K562 (cell line): ENCODE results near the gene AP2S1. TPM values are rescaled to one million over a fixed set of nuclear protein-coding genes. Genes with fewer than 3 reads are reported as not detected.

Experiments
- CLOCK ChIP-seq: fragments of 250-450 bp; sonication (Bioruptor Pico); IDR thresholded peaks from 2 replicates; pipeline ENCODE4 v1.4.0; 2020; ENCODE audit warnings: mild to moderate bottlenecking, moderate library complexity, borderline replicate concordance
- HMGN3 ChIP-seq: IDR thresholded peaks from 2 replicates; pipeline ENCODE4 v1.6.1; 2011; ENCODE audit warnings: borderline replicate concordance, low read depth, mild to moderate bottlenecking, mixed read lengths, low read length; ENCODE audit not compliant: insufficient read length; ENCODE audit errors: extremely low read depth
- ILK ChIP-seq: fragments of 450-650 bp; IDR thresholded peaks from 2 replicates; pipeline ENCODE4 v1.6.1; 2016; ENCODE audit warnings: missing genetic modification characterization, low read depth, mild to moderate bottlenecking, missing compliant biosample characterization, moderate library complexity, borderline replicate concordance
- IRF9 ChIP-seq: fragments of 450-650 bp; IDR thresholded peaks from 2 replicates; pipeline ENCODE4 v1.6.1; 2016; ENCODE audit warnings: missing biosample characterization, missing genetic modification characterization
- MCM3 ChIP-seq: fragments of 450-650 bp; IDR thresholded peaks from 2 replicates; pipeline ENCODE4 v1.6.1; 2016
- MCM7 ChIP-seq, 2 experiments: fragments of 450-650 bp; IDR thresholded peaks; 2 replicates each; pipeline ENCODE4 v1.6.1; 2016 to 2018
- MEF2D ChIP-seq: conservative IDR thresholded peaks from 2 replicates; pipeline ENCODE4 v1.6.1; 2016; ENCODE audit warnings: low read depth, missing genetic modification characterization, missing compliant biosample characterization
- MTA2 ChIP-seq: fragments of 450-650 bp; IDR thresholded peaks from 2 replicates; pipeline ENCODE4 v1.6.1; 2016; ENCODE audit warnings: low read depth
- MYBL2 ChIP-seq, 2 experiments: fragments of 450-650 bp in 1 of 2; sonication (generic) in 1 of 2; formaldehyde crosslinking in 1 of 2; IDR thresholded peaks; 2 replicates each; pipeline versions ENCODE4 v1.6.1 to v1.8.1; 2017 to 2022; ENCODE audit warnings: borderline replicate concordance in 1 of 2, inconsistent platforms in 1 of 2, low read depth in 1 of 2, mild to moderate bottlenecking in 1 of 2, missing genetic modification reagents in 1 of 2, moderate library complexity in 1 of 2
- NFIC ChIP-seq: fragments of 450-650 bp; IDR thresholded peaks from 2 replicates; pipeline ENCODE4 v1.6.1; 2017; ENCODE audit warnings: mild to moderate bottlenecking, inconsistent platforms
- POLR2B ChIP-seq: fragments of 450-650 bp; IDR thresholded peaks from 2 replicates; pipeline ENCODE4 v1.6.1; 2018; ENCODE audit warnings: low read depth; ENCODE audit not compliant: partially characterized antibody
- POLR2G ChIP-seq: fragments of 200-400 bp; formaldehyde crosslinking; IDR thresholded peaks from 2 replicates; pipeline ENCODE4 v1.6.1; 2017; ENCODE audit warnings: low read depth, mild to moderate bottlenecking, antibody characterized with exemption, low read length, moderate library complexity
- RBBP5 ChIP-seq: fragments of 200-600 bp; sonication (generic); IDR thresholded peaks from 2 replicates; pipeline ENCODE4 v1.6.1; 2012; ENCODE audit warnings: borderline replicate concordance, mild to moderate bottlenecking, low read length, control low read depth, inconsistent platforms; ENCODE audit not compliant: insufficient read depth, poor library complexity, severe bottlenecking
- SRSF1 ChIP-seq: fragments of 200-400 bp; formaldehyde crosslinking; IDR thresholded peaks from 2 replicates; pipeline ENCODE4 v1.6.1; 2017; ENCODE audit warnings: mild to moderate bottlenecking, low read depth, low read length, moderate library complexity
- TFE3 ChIP-seq: fragments of 450-650 bp; formaldehyde crosslinking; IDR thresholded peaks from 2 replicates; pipeline ENCODE4 v1.4.0; 2020; ENCODE audit warnings: mild to moderate bottlenecking, mixed read lengths
- THRAP3 ChIP-seq: fragments of 450-650 bp; IDR thresholded peaks from 2 replicates; pipeline ENCODE4 v1.6.1; 2016; ENCODE audit warnings: mild to moderate bottlenecking, inconsistent platforms, borderline replicate concordance
- ZBTB1 ChIP-seq: sonication (generic); formaldehyde crosslinking; IDR thresholded peaks from 2 replicates; pipeline ENCODE4 v1.8.1; 2023; ENCODE audit warnings: missing genetic modification reagents, low read depth, mild to moderate bottlenecking, borderline replicate concordance
- ZNF124 ChIP-seq: sonication (generic); formaldehyde crosslinking; IDR thresholded peaks from 2 replicates; pipeline ENCODE4 v1.8.1; 2022; ENCODE audit warnings: missing genetic modification reagents
- ZNF239 ChIP-seq: fragments of 250-450 bp; sonication (Bioruptor Pico); IDR thresholded peaks from 2 replicates; pipeline ENCODE4 v1.4.0; 2020; ENCODE audit warnings: mild to moderate bottlenecking
- ZNF384 ChIP-seq: IDR thresholded peaks from 2 replicates; pipeline ENCODE4 v1.6.1; 2012; ENCODE audit warnings: low read depth, low read length, improper control_type of control experiment
- ZNF717 ChIP-seq: fragments of 250-450 bp; sonication (Bioruptor Pico); IDR thresholded peaks from 2 replicates; pipeline ENCODE4 v1.5.0; 2021
- ZNF785 ChIP-seq: fragments of 250-450 bp; sonication (Bioruptor Pico); IDR thresholded peaks from 2 replicates; pipeline ENCODE4 v1.4.0; 2020; ENCODE audit warnings: mild to moderate bottlenecking
- polyA plus RNA-seq, 8 experiments: library from polyadenylated mRNA; depleted of rRNA in 4 of 8; stranded (reverse) in 5 of 8; unstranded in 3 of 8; fragments of >200 nt; fragmentation: Nextera tagmentation in 2 of 8; fragmentation: Illumina TruSeq in 1 of 8; extraction: Ambion mirVana in 2 of 8; extraction: Trizol in 1 of 8; gene quantifications; 2 replicates each; pipeline versions ENCODE4 v1.2.1 to v1.2.3, GENCODE V29; 2011 to 2014; ENCODE audit warnings: inconsistent platforms in 1 of 8, missing spikeins in 1 of 8
- total RNA-seq, 7 experiments: library from RNA; depleted of rRNA in 6 of 7; stranded (reverse); fragments of >200 nt in 6 of 7; fragmentation: Illumina TruSeq in 2 of 7; extraction: Trizol in 2 of 7; gene quantifications; 2 replicates each; pipeline versions ENCODE4 v1.2.1 to v1.2.3, GENCODE V29; 2011 to 2021; ENCODE audit warnings: low replicate concordance in 1 of 7
- TF ChIP-seq, protein P1 (sequence below): fragments of 250-450 bp; sonication (Bioruptor Pico); IDR thresholded peaks from 2 replicates; pipeline ENCODE4 v1.6.1; 2021; ENCODE audit warnings: mild to moderate bottlenecking

Gene AP2S1
- total and polyA plus RNA-seq, 9 of the 15 experiments (the other 6 are each of a cell fraction or from before 2014, with no cell fraction given), result 32.4 to 294 (median 136) TPM

DNA sequence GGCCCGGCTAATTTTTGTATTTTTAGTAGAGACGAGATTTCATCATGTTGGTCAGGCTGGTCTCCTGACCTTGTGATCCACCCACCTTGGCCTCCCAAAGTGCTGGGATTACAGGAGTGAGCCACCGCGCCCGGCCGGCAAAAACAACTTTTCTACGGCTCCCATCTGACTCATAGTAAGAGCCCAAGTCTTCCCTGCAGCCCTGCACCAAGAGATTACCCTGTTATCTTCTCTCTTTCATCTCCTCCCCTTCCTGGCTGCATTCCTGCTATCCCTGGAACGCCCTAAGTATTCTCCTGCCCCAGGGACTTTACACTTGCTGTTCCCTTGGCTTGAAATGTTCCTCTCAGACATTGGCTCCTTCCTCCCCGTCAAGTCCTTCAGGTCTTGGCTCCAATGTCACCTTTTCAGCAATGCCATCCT lies 6.6 kb downstream of the AP2S1 start (continued):
- no peak for TF ChIP-seq SRSF1
- no peak for TF ChIP-seq CLOCK (CRISPR knock-in tag)
- TF ChIP-seq ZBTB1 (CRISPR knock-in tag), result no peak
- no peak for TF ChIP-seq ZNF384
- TF ChIP-seq IRF9 (tag), result no peak
- TF ChIP-seq, protein P1, sequence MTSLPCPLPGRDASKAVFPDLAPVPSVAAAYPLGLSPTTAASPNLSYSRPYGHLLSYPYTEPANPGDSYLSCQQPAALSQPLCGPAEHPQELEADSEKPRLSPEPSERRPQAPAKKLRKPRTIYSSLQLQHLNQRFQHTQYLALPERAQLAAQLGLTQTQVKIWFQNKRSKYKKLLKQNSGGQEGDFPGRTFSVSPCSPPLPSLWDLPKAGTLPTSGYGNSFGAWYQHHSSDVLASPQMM (CRISPR knock-in tag), result no peak
- no peak for TF ChIP-seq HMGN3
- TF ChIP-seq TFE3 (CRISPR knock-in tag), result no peak
- no peak for TF ChIP-seq ZNF124
- peak; percentile 58 for TF ChIP-seq ZNF239 (CRISPR knock-in tag)
- TF ChIP-seq ILK (tag), result no peak
- TF ChIP-seq MEF2D, result peak; percentile 64; the same call in 1 of the 2 replicates
- TF ChIP-seq MTA2, result peak; percentile 72
- TF ChIP-seq THRAP3, result no peak
- no peak for TF ChIP-seq MCM7 (IDR thresholded peaks at IDR 0.05)
- no peak for TF ChIP-seq POLR2G
- no peak for TF ChIP-seq RBBP5
- TF ChIP-seq ZNF717 (CRISPR knock-in tag), result no peak
- TF ChIP-seq MYBL2 (IDR thresholded peaks at IDR 0.05; ENCODE audit: low read depth), result no peak
- no peak for TF ChIP-seq MYBL2 (CRISPR knock-in tag; IDR thresholded peaks at IDR 0.05; ENCODE audit: borderline replicate concordance)
- TF ChIP-seq MCM3, result no peak
- no peak for TF ChIP-seq ZNF785 (CRISPR knock-in tag)
- no peak for TF ChIP-seq POLR2B
- TF ChIP-seq NFIC, result peak; percentile 78
